Measurements from ENCODE around the gene MANSC1. TPM values are rescaled to one million over a fixed set of nuclear protein-coding genes. Genes with fewer than 3 reads are reported as not detected.

The MANSC1 gene
- total and polyA plus RNA-seq, 9 of the 15 experiments (the other 6 are each of a cell fraction or from before 2014, with no cell fraction given): 0.76 to 8.6 (median 3.1) TPM

- H3K4me2 ChIP-seq (ENCODE audit: insufficient read depth, low read length): no peak overlapping the region
- in situ Hi-C loops (cut with MboI): loop anchor here (10.0 kb wide), 1 partner anchor 325 kb away; no protein-coding TSS in a partner anchor
- no peaks in the 10 kb centered on the region for H3K9me1 ChIP-seq (ENCODE audit: control insufficient read depth, insufficient read depth, low read length)
- H3K9me3 ChIP-seq (replicated peaks; ENCODE audit: control insufficient read depth, insufficient read depth, low read depth, low read length): no peaks in the 10 kb centered on the region
- 74% methylated on average over 3 of the region's 4 CpGs for WGBS (ENCODE audit: insufficient coverage, low coverage, missing lambda C conversion rate)
- intact Hi-C loops (cut with micrococcal nuclease): loop anchor here (5.0 to 10.0 kb wide), 2 partner anchors 115 to 182 kb away; partner anchors contain the start of gene DUSP16
- H3K79me2 ChIP-seq (ENCODE audit: control insufficient read depth, insufficient read depth, low read length): no peaks in the 10 kb centered on the region
- TF ChIP-seq ZNF134 (CRISPR knock-in tag; conservative IDR thresholded peaks at IDR 0.05) (no peak), ZNF780A (CRISPR knock-in tag; IDR thresholded peaks at IDR 0.05) (no peak), ZC3H8 (IDR thresholded peaks at IDR 0.05) (no peak), ZNF274 (IDR thresholded peaks at IDR 0.05; ENCODE audit: borderline replicate concordance, low read depth, low read length) (no peak)
- BruUV-seq (replicated peaks): no TSS peak
- FAIRE-seq: no peak
- POLR2A ChIA-PET: interaction anchor here (0.6 kb wide), 1 partner anchor 359 kb away, joined by 4 read pairs; no protein-coding TSS in a partner anchor
- no peak for ATAC-seq
- DNase-seq (ENCODE audit: extremely low read depth in 1 of 4, low spot score in 3 of 4): no peak
- H3K9ac ChIP-seq (ENCODE audit: insufficient read depth in 1 of 2, low read depth in 2 of 2, low read length in 2 of 2): no peak overlapping the region
- H3K4me1 ChIP-seq (replicated peaks in 1 of 2; ENCODE audit: control insufficient read depth in 2 of 2, insufficient read depth in 2 of 2, low read length in 2 of 2): peaks cover 3 to 8% of the 10 kb centered on the region in 2 experiments; a peak in 3 of 5 replicates
- no peaks in the 10 kb centered on the region for H3K27me3 ChIP-seq (ENCODE audit: control insufficient read depth in 2 of 2, insufficient read depth in 2 of 2, low read length in 2 of 2)
- 0 out of 3 replicates have a peak, but pooled peaks cover 2% of the 10 kb centered on the region for H3K36me3 ChIP-seq (ENCODE audit: control insufficient read depth, insufficient read depth, low read length)
- CTCF ChIA-PET (ENCODE audit: low intra/inter-chr PET ratio): interaction anchor here (4.9 kb wide), 1 partner anchor 325 kb away, joined by 55 read pairs; no protein-coding TSS in a partner anchor
- H3K4me3 ChIP-seq: no peak overlapping the region
- no peak overlapping the region for H3K27ac ChIP-seq (ENCODE audit: extremely low read depth, low read depth, low read length)
- H2AFZ ChIP-seq (ENCODE audit: low read depth, low read length): no peak overlapping the region
- H4K20me1 ChIP-seq (replicated peaks; ENCODE audit: control insufficient read depth, insufficient read depth, low read length): no peaks in the 10 kb centered on the region
These were observed 30.0 kb upstream of the MANSC1 start for GRCh38 chr12:12379831-12380730.

All from K562 (cell line).